Spleen (tissue), 11 donors: ENCODE data around the gene FOXL2NB. TPM values are rescaled to one million over a fixed set of nuclear protein-coding genes. Genes with fewer than 3 reads are reported as not detected.
A peak's percentile ranks its signal among the peaks of the same experiment; 100 is the strongest.

Experiments
- DNase-seq: peaks from one replicate; pipeline ENCODE4 v3.0.0-alpha.2; 2020
- H3K27ac ChIP-seq, 8 donors: fragments of 200-600 bp; sonication (generic) in 7 of 8; 1 replicate in 4 of 8; 2 replicates in 4 of 8; pipeline versions ENCODE4 v1.5.0 to v1.8.0; 2016 to 2021; ENCODE audit warnings: inconsistent platforms in 4 of 8, mild to moderate bottlenecking in 4 of 8, moderate library complexity in 1 of 8
- H3K27me3 ChIP-seq, 7 donors: fragments of 200-600 bp; sonication (generic) in 6 of 7; replicated peaks in 1 of 7; 1 replicate in 4 of 7; 2 replicates in 3 of 7; pipeline versions ENCODE4 v1.5.0 to v1.8.0; 2016 to 2021; ENCODE audit warnings: inconsistent platforms in 3 of 7, mild to moderate bottlenecking in 1 of 7
- H3K36me3 ChIP-seq, 6 donors: fragments of 200-600 bp; sonication (generic) in 5 of 6; 1 replicate in 4 of 6; 2 replicates in 2 of 6; pipeline versions ENCODE4 v1.5.0 to v1.8.0; 2016 to 2021; ENCODE audit warnings: inconsistent platforms in 2 of 6
- H3K4me1 ChIP-seq, 6 donors: fragments of 200-600 bp; sonication (generic) in 5 of 6; 1 replicate in 3 of 6; 2 replicates in 3 of 6; pipeline versions ENCODE4 v1.5.0 to v1.8.0; 2016 to 2021; ENCODE audit warnings: inconsistent platforms in 3 of 6
- H3K4me3 ChIP-seq, 8 donors: fragments of 200-600 bp; sonication (generic) in 7 of 8; 1 replicate in 4 of 8; 2 replicates in 4 of 8; pipeline versions ENCODE4 v1.5.0 to v1.8.0; 2016 to 2021; ENCODE audit warnings: inconsistent platforms in 4 of 8, mild to moderate bottlenecking in 4 of 8, moderate library complexity in 2 of 8
- H3K9me3 ChIP-seq, 8 donors: fragments of 200-600 bp; sonication (generic) in 7 of 8; 1 replicate in 4 of 8; 2 replicates in 4 of 8; pipeline versions ENCODE4 v1.5.0 to v1.8.0; 2016 to 2021; ENCODE audit warnings: inconsistent platforms in 4 of 8
- CTCF ChIP-seq, 11 experiments: fragments of 200-600 bp in 7 of 11; fragments of 450-650 bp in 4 of 11; sonication (generic) in 4 of 11; IDR thresholded peaks in 8 of 11; conservative IDR thresholded peaks in 3 of 11; 1 replicate in 7 of 11; 2 replicates in 4 of 11; pipeline versions ENCODE4 v1.4.0 to v1.8.0; 2016 to 2021; ENCODE audit warnings: antibody characterized with exemption in 11 of 11, inconsistent platforms in 4 of 11, mild to moderate bottlenecking in 1 of 11
- POLR2A ChIP-seq, 3 donors: fragments of 450-650 bp; IDR thresholded peaks; one replicate each; pipeline ENCODE4 v1.5.1; 2017; ENCODE audit warnings: antibody characterized with exemption in 3 of 3, mild to moderate bottlenecking in 1 of 3
- POLR2AphosphoS5 ChIP-seq, 3 donors: sonication (generic); formaldehyde crosslinking; IDR thresholded peaks; one replicate each; pipeline ENCODE4 v1.5.1; 2017; ENCODE audit warnings: antibody characterized with exemption in 3 of 3
- WGBS, 5 donors: extraction: QIAGEN DNeasy Blood & Tissue Kit in 3 of 5; methylation state at CpG; one replicate each; pipeline versions ENCODE4 v1.1.5 to v1.1.7; 2013 to 2018; 5-methylcytosine and 5-hydroxymethylcytosine counted together
- intact Hi-C: fragments of 100-400 bp; cut with DNase I; formaldehyde crosslinking; loops from one replicate; pipeline ENCODE4 v1.15.0; 2023; ENCODE audit warnings: low total_unique reads
- polyA plus RNA-seq, 3 donors: library from polyadenylated mRNA; stranded (reverse); fragments of 200-250 nt; gene quantifications; one replicate each; pipeline ENCODE4 v1.2.1, GENCODE V29; 2013
- total RNA-seq, 7 donors: library from RNA; depleted of rRNA in 3 of 7; stranded (reverse); fragments of >200 nt in 3 of 7; fragmentation: NEBNext Ultra II Directional in 4 of 7; extraction: Animal tissue kit (Norgen Biotek cat#: 25700) in 4 of 7; gene quantifications; one replicate each; pipeline versions ENCODE4 v1.1.0 to v1.2.1, GENCODE V29; 2016 to 2021
- donor health status: healthy with polysubstance abuse.
- donor health status: DM: no; HTN: no; CAD: no; lungs with moderate emphysema.
- donor health status: DM: no; HTN: no; CAD: no.
- donor health status: Bipolar disorder and iron deficiency.
- donor health status: healthy.
- donor health status: DM: no; HTN: no; CAD: no.
- donor health status: DM: yes; HTN: yes; CAD: no.

FOXL2NB gene
- total and polyA plus RNA-seq, 10 donors, result 0.04 TPM; not detected in 9

GRCh38 chr3:138914870-138915502 lies 32.0 kb upstream of the FOXL2NB start:
- intact Hi-C loops, result loop anchor here (5.0 kb wide), 1 partner anchor 213 kb away; no protein-coding TSS in a partner anchor
- Histone ChIP-seq H3K27me3 (peaks cover 0 to 9% (median 0%) of the 10 kb centered on the region in 7 donors), H3K27ac (peak overlapping the region in 7 of 8 donors; percentile 87 to 97 (median 90)), H3K9me3 (no peaks in the 10 kb centered on the region), H3K36me3 (no peaks in the 10 kb centered on the region), H3K4me1 (peaks cover 0 to 24% (median 18%) of the 10 kb centered on the region in 6 donors), H3K4me3 (peak overlapping the region; percentile 69 to 80 (median 74))
- DNase-seq, result no peak
- WGBS, 5 donors, result 8 to 18% (median 10%) methylated on average over 18 to 19 of the region's 19 CpGs
- TF ChIP-seq POLR2A (IDR thresholded peaks at IDR 0.05) (no peak), POLR2AphosphoS5 (IDR thresholded peaks at IDR 0.05) (no peak), CTCF (IDR thresholded peaks at IDR 0.05 in 8 of 11, conservative IDR thresholded peaks at IDR 0.05 in 3 of 11) (no peak)

GRCh38 chr3:138915503-138916498 lies 31.2 kb upstream of the FOXL2NB start:
- intact Hi-C loops, result loop anchor here (2.0 to 5.0 kb wide), 2 partner anchors 214 to 321 kb away; partner anchors contain the start of gene CEP70
- H3K9me3 ChIP-seq, result no peaks in the 10 kb centered on the region
- H3K27ac ChIP-seq, result peak overlapping the region; percentile 87 to 97 (median 90)
- DNase-seq, result peak; percentile 98
- H3K4me3 ChIP-seq, result peak overlapping the region; percentile 69 to 80 (median 74)
- peaks cover 0 to 9% (median 0%) of the 10 kb centered on the region in 7 donors for H3K27me3 ChIP-seq
- 1 to 3% (median 2%) methylated on average over 35 to 68 of the region's 68 CpGs for WGBS, 5 donors
- H3K4me1 ChIP-seq, result peaks cover 0 to 24% (median 18%) of the 10 kb centered on the region in 6 donors
- H3K36me3 ChIP-seq, result no peaks in the 10 kb centered on the region
- peak; percentile 31 to 79 (median 69) for TF ChIP-seq POLR2AphosphoS5 (IDR thresholded peaks at IDR 0.05)
- TF ChIP-seq CTCF (IDR thresholded peaks at IDR 0.05 in 8 of 11, conservative IDR thresholded peaks at IDR 0.05 in 3 of 11), result peak; percentile 81 to 98 (median 94)
- TF ChIP-seq POLR2A (IDR thresholded peaks at IDR 0.05), result no peak

GRCh38 chr3:138916824-138917223 lies 30.2 kb upstream of the FOXL2NB start:
- peaks cover 0 to 24% (median 18%) of the 10 kb centered on the region in 6 donors for H3K4me1 ChIP-seq
- intact Hi-C loops, result loop anchor here (2.0 to 5.0 kb wide), 2 partner anchors 215 to 322 kb away; partner anchors contain the start of gene CEP70
- no peaks in the 10 kb centered on the region for H3K9me3 ChIP-seq
- TF ChIP-seq CTCF (IDR thresholded peaks at IDR 0.05 in 8 of 11, conservative IDR thresholded peaks at IDR 0.05 in 3 of 11), result no peak
- no peak for TF ChIP-seq POLR2A (IDR thresholded peaks at IDR 0.05)
- H3K27me3 ChIP-seq, result peaks cover 0 to 9% (median 0%) of the 10 kb centered on the region in 7 donors
- no peak overlapping the region for H3K27ac ChIP-seq
- no peak overlapping the region for H3K4me3 ChIP-seq
- WGBS, 5 donors, result 42 to 61% (median 51%) methylated on average over 2 of the region's 2 CpGs
- H3K36me3 ChIP-seq, result no peaks in the 10 kb centered on the region
- no peak for DNase-seq
